ENCODE results near the gene SLC39A9. TPM values are rescaled to one million over a fixed set of nuclear protein-coding genes. Genes with fewer than 3 reads are reported as not detected.

SLC39A9 gene
- polyA plus RNA-seq, 2 donors: 18.1 to 19.4 TPM

DNA sequence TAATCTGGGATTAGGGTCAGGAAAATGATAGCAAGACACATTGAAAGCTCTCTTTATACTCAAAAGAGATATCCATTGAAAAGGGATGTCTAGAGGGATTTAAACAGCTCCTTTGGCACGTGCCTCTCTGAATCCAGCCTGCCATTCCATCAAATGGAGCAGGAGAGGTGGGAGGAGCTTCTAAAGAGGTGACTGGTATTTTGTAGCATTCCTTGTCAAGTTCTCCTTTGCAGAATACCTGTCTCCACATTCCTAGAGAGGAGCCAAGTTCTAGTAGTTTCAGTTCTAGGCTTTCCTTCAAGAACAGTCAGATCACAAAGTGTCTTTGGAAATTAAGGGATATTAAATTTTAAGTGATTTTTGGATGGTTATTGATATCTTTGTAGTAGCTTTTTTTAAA is 60.6 kb downstream of the SLC39A9 start:
- 44 to 54% methylated on average over 1 of the region's 1 CpG for WGBS, 2 donors
- H3K36me3 ChIP-seq (ENCODE audit: control insufficient read depth in 2 of 2, insufficient read depth in 2 of 2, low read length in 1 of 2): peaks cover 0 to 11% of the 10 kb centered on the region in 2 donors
- H3K27me3 ChIP-seq (ENCODE audit: control insufficient read depth in 1 of 2, insufficient read depth in 2 of 2, low read length in 2 of 2): no peaks in the 10 kb centered on the region
- H3K4me1 ChIP-seq (ENCODE audit: control insufficient read depth in 2 of 2, insufficient read depth in 2 of 2, low read length in 1 of 2): no peaks in the 10 kb centered on the region
- no peak overlapping the region for H3K27ac ChIP-seq (ENCODE audit: low read depth in 2 of 2, low read length in 1 of 2)
- no peak overlapping the region for H3K4me3 ChIP-seq (ENCODE audit: low read depth in 1 of 2, low read length in 2 of 2)
- no peaks in the 10 kb centered on the region for H3K9me3 ChIP-seq (ENCODE audit: control insufficient read depth in 2 of 2, insufficient read depth in 1 of 2, low read depth in 1 of 2, low read length in 1 of 2)

DNA sequence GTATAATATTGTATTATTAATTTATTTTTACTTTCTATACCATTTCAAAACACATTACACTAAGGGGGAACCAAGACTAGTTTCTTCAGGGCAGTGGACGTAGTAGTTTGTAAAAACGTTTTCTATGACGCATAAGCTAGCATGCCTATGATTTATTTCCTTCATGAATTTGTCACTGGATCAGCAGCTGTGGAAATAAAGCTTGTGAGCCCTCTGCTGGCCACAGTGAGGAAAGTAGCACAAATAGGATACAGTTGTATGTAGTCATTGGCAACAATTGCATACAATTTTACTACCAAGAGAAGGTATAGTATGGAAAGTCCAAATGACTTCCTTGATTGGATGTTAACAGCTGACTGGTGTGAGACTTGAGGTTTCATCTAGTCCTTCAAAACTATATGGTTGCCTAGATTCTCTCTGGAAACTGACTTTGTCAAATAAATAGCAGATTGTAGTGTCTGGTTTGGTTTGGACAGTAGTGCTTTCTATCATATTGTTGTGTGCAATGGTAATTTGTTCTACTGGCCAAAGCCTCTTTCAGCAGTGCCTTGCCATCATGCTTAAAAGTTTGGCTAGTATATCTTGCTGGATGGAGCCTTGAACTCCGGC is 61.7 kb downstream of the SLC39A9 start:
- 26 to 27% methylated on average over 4 of the region's 4 CpGs for WGBS, 2 donors
- no peak overlapping the region for H3K27ac ChIP-seq (ENCODE audit: low read depth in 2 of 2, low read length in 1 of 2)

DNA sequence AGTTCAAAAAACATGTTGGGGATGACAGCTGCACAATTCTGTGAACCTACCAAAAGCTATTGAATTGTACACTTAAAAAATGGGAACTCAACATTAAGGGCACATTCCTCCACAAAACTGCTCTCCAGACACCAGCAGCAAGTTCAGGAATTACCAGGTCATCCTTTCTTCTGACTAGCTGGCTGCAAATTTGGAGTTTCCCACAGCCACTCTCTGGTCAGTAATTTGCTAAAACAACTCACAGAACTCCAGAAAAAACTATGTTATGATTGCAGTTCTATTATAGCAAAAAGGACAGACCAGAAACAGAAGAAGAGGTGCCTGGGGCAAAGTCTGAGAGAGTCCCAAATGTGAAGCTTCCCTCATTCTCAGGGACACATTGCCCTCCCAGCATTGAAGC is 65.9 kb downstream of the SLC39A9 start:
- H3K27me3 ChIP-seq (ENCODE audit: control insufficient read depth in 1 of 2, insufficient read depth in 2 of 2, low read length in 2 of 2): no peaks in the 10 kb centered on the region
- no peak overlapping the region for H3K27ac ChIP-seq (ENCODE audit: low read depth in 2 of 2, low read length in 1 of 2)
- no peak overlapping the region for H3K4me3 ChIP-seq (ENCODE audit: low read depth in 1 of 2, low read length in 2 of 2)
- H3K36me3 ChIP-seq (ENCODE audit: control insufficient read depth in 2 of 2, insufficient read depth in 2 of 2, low read length in 1 of 2): no peaks in the 10 kb centered on the region
- H3K9me3 ChIP-seq (ENCODE audit: control insufficient read depth in 2 of 2, insufficient read depth in 1 of 2, low read depth in 1 of 2, low read length in 1 of 2): no peaks in the 10 kb centered on the region
- H3K4me1 ChIP-seq (ENCODE audit: control insufficient read depth in 2 of 2, insufficient read depth in 2 of 2, low read length in 1 of 2): no peaks in the 10 kb centered on the region

More for the DNA sequence above, 61.7 kb downstream of the SLC39A9 start:
- no peaks in the 10 kb centered on the region for H3K27me3 ChIP-seq (ENCODE audit: control insufficient read depth in 1 of 2, insufficient read depth in 2 of 2, low read length in 2 of 2)
- H3K4me3 ChIP-seq (ENCODE audit: low read depth in 1 of 2, low read length in 2 of 2): no peak overlapping the region
- no peaks in the 10 kb centered on the region for H3K9me3 ChIP-seq (ENCODE audit: control insufficient read depth in 2 of 2, insufficient read depth in 1 of 2, low read depth in 1 of 2, low read length in 1 of 2)
- peaks cover 0 to 11% of the 10 kb centered on the region in 2 donors for H3K36me3 ChIP-seq (ENCODE audit: control insufficient read depth in 2 of 2, insufficient read depth in 2 of 2, low read length in 1 of 2)
- no peaks in the 10 kb centered on the region for H3K4me1 ChIP-seq (ENCODE audit: control insufficient read depth in 2 of 2, insufficient read depth in 2 of 2, low read length in 1 of 2)

DNA sequence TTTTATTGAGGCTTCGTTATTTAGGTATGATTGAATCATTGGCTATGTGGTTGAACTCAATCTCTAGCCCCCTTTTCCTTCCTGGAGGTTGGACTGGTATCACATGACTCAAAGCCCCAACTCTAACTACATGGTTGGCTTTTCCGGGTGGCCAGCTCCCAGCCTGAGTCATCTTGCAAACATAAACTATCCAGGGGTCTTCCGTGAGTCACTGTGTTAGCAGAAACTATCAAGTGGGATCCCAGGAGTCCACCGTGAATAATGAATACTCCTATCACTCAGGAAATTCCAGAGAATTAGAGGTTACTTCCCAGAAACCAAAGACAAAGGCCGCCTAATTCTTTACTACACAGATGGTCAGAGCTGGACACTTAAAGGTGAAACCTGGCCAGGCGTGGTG is 66.3 kb downstream of the SLC39A9 start:
- no peaks in the 10 kb centered on the region for H3K36me3 ChIP-seq (ENCODE audit: control insufficient read depth in 2 of 2, insufficient read depth in 2 of 2, low read length in 1 of 2)
- no peaks in the 10 kb centered on the region for H3K4me1 ChIP-seq (ENCODE audit: control insufficient read depth in 2 of 2, insufficient read depth in 2 of 2, low read length in 1 of 2)
- H3K27ac ChIP-seq (ENCODE audit: low read depth in 2 of 2, low read length in 1 of 2): no peak overlapping the region
- WGBS, 2 donors: 83 to 86% methylated on average over 6 of the region's 6 CpGs
- H3K9me3 ChIP-seq (ENCODE audit: control insufficient read depth in 2 of 2, insufficient read depth in 1 of 2, low read depth in 1 of 2, low read length in 1 of 2): no peaks in the 10 kb centered on the region
- H3K4me3 ChIP-seq (ENCODE audit: low read depth in 1 of 2, low read length in 2 of 2): no peak overlapping the region
- H3K27me3 ChIP-seq (ENCODE audit: control insufficient read depth in 1 of 2, insufficient read depth in 2 of 2, low read length in 2 of 2): no peaks in the 10 kb centered on the region

DNA sequence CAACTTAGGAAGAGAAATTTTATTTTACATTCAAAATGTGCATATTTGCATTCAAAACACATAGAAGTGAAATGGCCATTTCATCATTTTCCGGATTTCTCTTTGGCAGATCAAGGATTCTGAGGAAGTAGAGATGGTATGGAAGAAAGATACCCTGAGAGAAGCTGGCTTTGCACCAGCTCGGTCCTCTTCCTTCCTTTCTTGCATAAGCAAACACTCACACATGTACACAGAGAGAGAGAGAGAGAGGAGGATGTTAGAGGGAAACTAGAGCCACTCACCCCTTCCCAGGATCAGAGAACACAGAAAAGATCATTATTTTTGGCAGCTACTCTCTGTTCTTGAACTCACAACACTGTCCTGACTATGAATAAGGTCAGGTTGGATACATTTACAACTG is 70.5 kb downstream of the SLC39A9 start:
- Histone ChIP-seq H3K9me3 (ENCODE audit: control insufficient read depth in 2 of 2, insufficient read depth in 1 of 2, low read depth in 1 of 2, low read length in 1 of 2) (no peaks in the 10 kb centered on the region), H3K4me3 (ENCODE audit: low read depth in 1 of 2, low read length in 2 of 2) (no peak overlapping the region), H3K36me3 (ENCODE audit: control insufficient read depth in 2 of 2, insufficient read depth in 2 of 2, low read length in 1 of 2) (no peaks in the 10 kb centered on the region), H3K27ac (ENCODE audit: low read depth in 2 of 2, low read length in 1 of 2) (no peak overlapping the region), H3K27me3 (ENCODE audit: control insufficient read depth in 1 of 2, insufficient read depth in 2 of 2, low read length in 2 of 2) (no peaks in the 10 kb centered on the region), H3K4me1 (ENCODE audit: control insufficient read depth in 2 of 2, insufficient read depth in 2 of 2, low read length in 1 of 2) (no peaks in the 10 kb centered on the region)
- WGBS, 2 donors: 57 to 61% methylated on average over 2 of the region's 2 CpGs

DNA sequence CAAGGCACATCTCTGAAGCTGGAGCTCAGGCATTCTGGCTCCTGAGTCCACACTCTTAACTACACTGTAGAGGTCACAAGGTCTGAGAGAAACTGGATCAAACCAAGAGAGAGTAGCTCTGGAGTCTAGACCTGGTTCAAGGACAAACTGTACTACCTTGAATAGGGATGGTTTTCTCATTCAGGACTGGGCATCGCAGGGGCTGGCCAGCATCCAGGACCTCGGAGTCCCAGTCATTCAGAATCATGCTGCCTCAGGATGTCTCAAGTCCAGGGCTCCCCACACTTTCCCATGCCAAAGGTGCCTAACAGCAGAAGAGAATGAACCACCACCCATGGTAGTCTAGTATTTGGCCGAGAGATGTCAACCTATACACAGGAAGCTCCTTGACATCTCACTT is 72.9 kb downstream of the SLC39A9 start:
- no peaks in the 10 kb centered on the region for H3K36me3 ChIP-seq (ENCODE audit: control insufficient read depth in 2 of 2, insufficient read depth in 2 of 2, low read length in 1 of 2)
- WGBS, 2 donors: 80 to 86% methylated on average over 3 of the region's 3 CpGs

DNA sequence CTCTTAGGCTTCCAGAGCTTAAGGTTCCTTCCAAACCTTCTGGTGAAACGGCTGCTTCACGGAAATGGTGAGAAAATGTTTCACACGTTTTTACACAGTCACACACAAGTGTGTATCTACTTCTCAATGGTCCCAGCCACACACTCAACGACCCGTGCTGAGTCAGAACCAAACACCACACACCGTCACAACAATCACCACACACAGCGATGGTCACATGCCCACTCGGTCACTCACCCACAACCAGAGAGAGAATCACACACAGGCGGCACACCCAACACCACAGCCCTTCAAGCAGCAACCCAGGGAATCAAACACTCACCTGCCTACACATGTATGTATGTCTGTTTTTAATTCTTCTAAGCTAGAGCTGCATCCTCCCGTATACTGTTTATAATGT is 73.4 kb downstream of the SLC39A9 start:
- H3K4me1 ChIP-seq (ENCODE audit: control insufficient read depth in 2 of 2, insufficient read depth in 2 of 2, low read length in 1 of 2): no peaks in the 10 kb centered on the region
- H3K9me3 ChIP-seq (ENCODE audit: control insufficient read depth in 2 of 2, insufficient read depth in 1 of 2, low read depth in 1 of 2, low read length in 1 of 2): no peaks in the 10 kb centered on the region
- no peak overlapping the region for H3K27ac ChIP-seq (ENCODE audit: low read depth in 2 of 2, low read length in 1 of 2)
- no peak overlapping the region for H3K4me3 ChIP-seq (ENCODE audit: low read depth in 1 of 2, low read length in 2 of 2)
- H3K27me3 ChIP-seq (ENCODE audit: control insufficient read depth in 1 of 2, insufficient read depth in 2 of 2, low read length in 2 of 2): no peaks in the 10 kb centered on the region
- no peaks in the 10 kb centered on the region for H3K36me3 ChIP-seq (ENCODE audit: control insufficient read depth in 2 of 2, insufficient read depth in 2 of 2, low read length in 1 of 2)
- 81 to 85% methylated on average over 10 of the region's 10 CpGs for WGBS, 2 donors

More for the DNA sequence above, 72.9 kb downstream of the SLC39A9 start:
- Histone ChIP-seq H3K4me1 (ENCODE audit: control insufficient read depth in 2 of 2, insufficient read depth in 2 of 2, low read length in 1 of 2) (no peaks in the 10 kb centered on the region), H3K4me3 (ENCODE audit: low read depth in 1 of 2, low read length in 2 of 2) (no peak overlapping the region), H3K9me3 (ENCODE audit: control insufficient read depth in 2 of 2, insufficient read depth in 1 of 2, low read depth in 1 of 2, low read length in 1 of 2) (no peaks in the 10 kb centered on the region), H3K27ac (ENCODE audit: low read depth in 2 of 2, low read length in 1 of 2) (no peak overlapping the region), H3K27me3 (ENCODE audit: control insufficient read depth in 1 of 2, insufficient read depth in 2 of 2, low read length in 2 of 2) (no peaks in the 10 kb centered on the region)

DNA sequence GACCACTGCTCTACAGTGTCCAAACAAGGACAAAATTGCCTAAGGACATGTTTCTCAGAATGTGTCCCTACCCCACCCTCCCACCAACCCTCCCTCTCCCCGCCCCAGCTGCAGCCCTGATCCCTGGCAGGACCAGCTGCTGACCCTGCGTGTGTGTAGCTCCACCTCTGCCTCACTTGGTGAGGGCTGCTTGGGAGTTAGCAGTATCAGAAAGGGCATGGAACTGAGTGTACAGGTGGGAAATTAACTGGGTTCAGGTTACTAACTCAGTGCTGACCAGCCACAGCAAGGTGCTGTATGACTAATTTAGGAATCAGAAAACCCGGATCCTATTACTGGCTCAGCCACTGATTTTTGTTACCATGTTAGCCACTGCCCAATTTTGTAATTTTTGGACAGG is 74.8 kb downstream of the SLC39A9 start:
- 55 to 70% methylated on average over 3 of the region's 3 CpGs for WGBS, 2 donors
- Histone ChIP-seq H3K36me3 (ENCODE audit: control insufficient read depth in 2 of 2, insufficient read depth in 2 of 2, low read length in 1 of 2) (no peaks in the 10 kb centered on the region), H3K9me3 (ENCODE audit: control insufficient read depth in 2 of 2, insufficient read depth in 1 of 2, low read depth in 1 of 2, low read length in 1 of 2) (no peaks in the 10 kb centered on the region)

DNA sequence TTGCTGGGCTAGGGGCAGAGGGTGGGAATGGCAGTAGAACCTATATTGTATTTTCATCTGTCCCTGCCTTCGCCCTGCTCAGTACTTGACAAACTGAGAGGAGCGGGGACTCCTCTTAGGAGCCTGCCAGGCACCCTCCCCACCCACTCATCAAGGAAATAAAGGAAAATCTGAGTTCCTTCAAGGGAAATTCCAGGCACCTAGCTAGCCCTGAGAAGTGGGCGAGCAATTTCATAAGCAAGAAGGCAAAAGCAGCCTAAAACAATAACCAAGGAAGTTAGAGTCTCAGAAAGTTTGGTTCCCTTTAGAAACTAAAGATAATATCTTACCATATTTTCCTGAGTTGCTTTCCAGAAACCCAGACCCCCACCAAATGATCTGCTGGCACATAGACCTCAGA is 75.5 kb downstream of the SLC39A9 start:
- Histone ChIP-seq H3K9me3 (ENCODE audit: control insufficient read depth in 2 of 2, insufficient read depth in 1 of 2, low read depth in 1 of 2, low read length in 1 of 2) (no peaks in the 10 kb centered on the region), H3K4me3 (ENCODE audit: low read depth in 1 of 2, low read length in 2 of 2) (no peak overlapping the region), H3K27me3 (ENCODE audit: control insufficient read depth in 1 of 2, insufficient read depth in 2 of 2, low read length in 2 of 2) (no peaks in the 10 kb centered on the region), H3K4me1 (ENCODE audit: control insufficient read depth in 2 of 2, insufficient read depth in 2 of 2, low read length in 1 of 2) (no peaks in the 10 kb centered on the region), H3K36me3 (ENCODE audit: control insufficient read depth in 2 of 2, insufficient read depth in 2 of 2, low read length in 1 of 2) (no peaks in the 10 kb centered on the region), H3K27ac (ENCODE audit: low read depth in 2 of 2, low read length in 1 of 2) (no peak overlapping the region)
- 77 to 88% methylated on average over 3 of the region's 3 CpGs for WGBS, 2 donors

More for the DNA sequence above, 74.8 kb downstream of the SLC39A9 start:
- no peaks in the 10 kb centered on the region for H3K4me1 ChIP-seq (ENCODE audit: control insufficient read depth in 2 of 2, insufficient read depth in 2 of 2, low read length in 1 of 2)
- H3K4me3 ChIP-seq (ENCODE audit: low read depth in 1 of 2, low read length in 2 of 2): no peak overlapping the region
- no peak overlapping the region for H3K27ac ChIP-seq (ENCODE audit: low read depth in 2 of 2, low read length in 1 of 2)
- no peaks in the 10 kb centered on the region for H3K27me3 ChIP-seq (ENCODE audit: control insufficient read depth in 1 of 2, insufficient read depth in 2 of 2, low read length in 2 of 2)

DNA sequence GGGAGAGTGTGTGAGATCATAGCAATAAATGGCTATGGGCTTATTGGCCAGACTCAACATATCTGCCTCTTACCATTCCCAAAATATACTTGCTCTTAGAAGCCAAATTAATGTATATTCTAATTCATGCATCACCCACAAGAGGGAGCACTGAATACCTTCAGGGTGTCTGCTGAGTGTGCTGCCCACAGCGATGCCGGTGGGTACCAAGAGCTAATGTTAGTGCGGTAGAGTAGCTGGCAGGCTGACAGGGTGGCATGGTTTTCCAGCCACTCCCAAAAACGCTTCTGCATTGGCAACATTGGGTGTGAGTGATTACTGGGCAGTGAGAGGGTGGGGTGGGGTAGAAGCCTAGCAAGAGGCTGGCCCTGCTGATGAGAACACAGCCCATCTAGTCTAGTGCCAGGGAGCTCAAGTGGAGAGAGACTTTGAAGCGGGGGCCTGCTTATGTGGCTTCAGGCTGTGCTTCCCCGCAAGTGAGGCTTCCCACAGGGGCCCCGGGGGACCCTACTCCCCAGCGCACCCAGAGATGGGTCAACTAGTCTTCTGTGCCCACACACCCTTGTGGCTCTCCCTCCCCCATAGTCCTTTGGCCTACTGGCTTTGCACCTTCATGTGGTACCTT is 76.8 kb downstream of the SLC39A9 start:
- Histone ChIP-seq H3K4me3 (ENCODE audit: low read depth in 1 of 2, low read length in 2 of 2) (no peak overlapping the region), H3K36me3 (ENCODE audit: control insufficient read depth in 2 of 2, insufficient read depth in 2 of 2, low read length in 1 of 2) (no peaks in the 10 kb centered on the region), H3K9me3 (ENCODE audit: control insufficient read depth in 2 of 2, insufficient read depth in 1 of 2, low read depth in 1 of 2, low read length in 1 of 2) (no peaks in the 10 kb centered on the region), H3K27me3 (ENCODE audit: control insufficient read depth in 1 of 2, insufficient read depth in 2 of 2, low read length in 2 of 2) (no peaks in the 10 kb centered on the region), H3K27ac (ENCODE audit: low read depth in 2 of 2, low read length in 1 of 2) (no peak overlapping the region), H3K4me1 (ENCODE audit: control insufficient read depth in 2 of 2, insufficient read depth in 2 of 2, low read length in 1 of 2) (no peaks in the 10 kb centered on the region)
- 63 to 69% methylated on average over 8 of the region's 8 CpGs for WGBS, 2 donors

Measured in esophagus (tissue), 2 donors.